HG03025 (cell line): ENCODE measurements around the gene GNAI2.
"Not testable (repeated sequence)": the region's sequence is repeated elsewhere in the genome, so short reads cannot be mapped to it uniquely, and the experiment has no call there.

ENCODE experiments used
- ATAC-seq: cut with Tn5 transposase; IDR thresholded peaks from one replicate; pipeline ENCODE4 v1.9.1; 2021; ENCODE audit warnings: mild to moderate bottlenecking, moderate library complexity; ENCODE audit not compliant: unreplicated experiment, low FRiP score

GNAI2 gene

DNA sequence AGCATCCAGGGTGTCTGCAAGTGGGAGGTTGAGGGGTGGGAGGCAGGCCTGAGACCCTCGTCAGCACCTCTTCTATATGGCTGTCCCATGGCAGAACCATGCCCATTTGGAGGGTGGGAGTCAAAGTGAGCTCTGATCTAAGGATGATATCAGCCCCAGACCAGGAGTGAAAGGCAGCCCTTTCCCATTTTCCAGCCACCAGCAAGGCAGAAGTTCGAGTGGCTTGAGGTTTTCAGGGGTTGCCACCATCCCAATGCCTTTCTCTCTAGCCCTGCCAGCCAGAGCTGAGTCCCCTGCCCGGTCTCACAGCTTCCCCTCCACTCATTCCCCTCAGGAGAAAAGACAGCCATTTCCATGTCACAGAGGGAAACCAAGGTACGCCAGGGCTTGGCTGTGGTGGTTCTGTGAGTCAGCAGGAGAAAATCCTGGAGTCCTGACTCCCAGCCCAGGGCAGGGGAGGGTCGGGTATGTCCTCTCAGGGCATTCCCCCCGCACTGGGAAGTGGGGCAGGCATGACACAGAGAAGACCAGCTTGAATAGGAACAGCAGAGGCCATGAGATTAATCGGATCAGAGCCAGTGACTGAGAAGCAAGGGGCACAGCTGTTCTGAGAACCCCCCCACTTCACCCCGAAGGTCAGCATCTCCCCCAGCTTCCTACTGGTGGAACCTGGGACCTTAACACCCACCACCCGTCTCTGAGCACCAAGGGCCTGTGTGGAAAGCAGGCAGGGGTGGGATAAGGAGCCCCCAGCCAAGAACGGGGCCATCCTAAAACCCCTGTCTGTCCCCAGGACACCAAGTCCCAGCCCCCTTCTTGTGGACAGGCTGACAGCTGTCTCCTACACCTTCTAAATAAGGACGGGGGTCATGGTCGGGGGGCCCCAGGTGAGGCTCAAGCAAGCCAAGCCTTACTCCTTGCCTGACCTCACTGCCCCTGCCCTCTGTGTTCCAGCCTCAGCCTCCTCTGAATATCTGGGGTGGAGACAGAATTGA lies 31.9 kb upstream of the GNAI2 start:
- ATAC-seq, result no peak

DNA sequence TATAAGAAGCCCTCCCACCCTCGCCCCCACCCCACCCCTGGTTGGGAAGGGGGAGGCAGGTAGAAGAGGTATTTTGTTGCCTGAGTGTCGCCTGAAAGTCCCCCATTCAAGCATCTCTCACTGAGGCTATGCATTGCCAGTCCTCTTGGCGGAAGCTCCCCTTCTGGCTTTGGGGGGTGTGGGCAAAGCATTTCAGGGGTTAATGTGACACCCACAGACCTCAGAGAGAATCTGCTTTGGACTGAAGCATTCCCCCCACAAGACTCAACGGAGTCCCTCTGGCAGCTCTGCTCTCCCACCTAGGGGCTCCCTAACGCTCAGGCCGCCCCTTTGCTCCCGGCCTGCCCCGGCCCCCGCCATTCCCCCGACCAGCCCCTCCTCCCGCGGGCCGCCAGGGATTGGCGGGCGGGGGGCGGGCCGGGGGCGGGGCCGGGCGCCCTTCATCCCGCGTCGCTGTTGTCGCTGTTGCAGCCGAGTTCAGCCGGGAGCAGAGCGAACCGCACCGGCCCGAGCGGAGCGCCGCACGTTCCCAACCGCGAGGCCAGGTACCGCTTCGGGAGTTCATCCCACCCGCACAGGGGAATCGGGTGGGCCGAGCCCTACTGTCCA lies 31.1 kb upstream of the GNAI2 start, which contains the start of gene SLC38A3:
Gene SLC38A3, plus strand, starts transcription at position 468 of the 609 bp plus-strand sequence. CDS start 8,929 bp downstream, outside the sequence.
- no peak for ATAC-seq

DNA sequence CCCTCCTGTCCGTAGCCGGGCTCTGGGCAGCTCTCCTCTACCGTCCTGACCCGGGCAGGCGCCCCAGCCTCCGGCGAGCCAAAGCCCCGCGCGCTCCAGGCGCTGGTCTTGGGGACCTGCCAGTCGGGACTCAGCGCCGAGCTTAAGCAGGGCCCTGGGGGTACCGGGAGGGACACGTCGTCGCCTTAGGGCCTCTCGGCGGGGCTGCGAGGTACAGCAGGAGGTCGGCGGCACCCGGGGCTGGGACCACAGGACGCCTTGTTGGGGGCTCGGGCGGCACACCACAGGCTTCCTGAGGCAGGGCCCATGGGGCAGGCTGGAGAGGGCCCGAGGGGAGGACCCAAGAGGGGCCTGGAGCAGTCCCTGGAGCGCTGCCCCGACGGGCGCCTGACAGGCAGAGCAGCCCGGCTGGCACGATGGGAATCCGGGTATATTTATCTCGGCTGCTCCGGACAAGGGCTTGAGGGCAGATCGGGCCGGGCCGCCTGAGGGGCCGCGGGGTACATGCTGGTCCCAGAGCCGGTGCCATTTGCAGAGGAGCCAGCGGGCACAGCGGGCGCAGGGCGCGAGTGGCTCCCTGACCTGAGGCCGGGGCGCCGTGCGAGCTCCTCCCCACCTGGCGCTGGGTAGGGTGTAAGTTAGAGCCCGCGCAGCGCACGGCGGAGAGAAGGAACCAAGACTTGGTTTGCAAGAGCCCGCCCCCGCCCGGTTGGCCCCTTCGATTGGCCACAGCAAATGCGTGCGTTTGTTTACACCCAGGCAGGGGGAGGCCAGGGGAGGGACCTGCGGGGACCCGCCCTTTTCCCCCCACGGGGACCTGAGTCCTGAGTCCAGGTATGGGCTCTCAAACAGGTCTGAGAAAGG lies 30.4 kb upstream of the GNAI2 start:
- ATAC-seq, result no peak

DNA sequence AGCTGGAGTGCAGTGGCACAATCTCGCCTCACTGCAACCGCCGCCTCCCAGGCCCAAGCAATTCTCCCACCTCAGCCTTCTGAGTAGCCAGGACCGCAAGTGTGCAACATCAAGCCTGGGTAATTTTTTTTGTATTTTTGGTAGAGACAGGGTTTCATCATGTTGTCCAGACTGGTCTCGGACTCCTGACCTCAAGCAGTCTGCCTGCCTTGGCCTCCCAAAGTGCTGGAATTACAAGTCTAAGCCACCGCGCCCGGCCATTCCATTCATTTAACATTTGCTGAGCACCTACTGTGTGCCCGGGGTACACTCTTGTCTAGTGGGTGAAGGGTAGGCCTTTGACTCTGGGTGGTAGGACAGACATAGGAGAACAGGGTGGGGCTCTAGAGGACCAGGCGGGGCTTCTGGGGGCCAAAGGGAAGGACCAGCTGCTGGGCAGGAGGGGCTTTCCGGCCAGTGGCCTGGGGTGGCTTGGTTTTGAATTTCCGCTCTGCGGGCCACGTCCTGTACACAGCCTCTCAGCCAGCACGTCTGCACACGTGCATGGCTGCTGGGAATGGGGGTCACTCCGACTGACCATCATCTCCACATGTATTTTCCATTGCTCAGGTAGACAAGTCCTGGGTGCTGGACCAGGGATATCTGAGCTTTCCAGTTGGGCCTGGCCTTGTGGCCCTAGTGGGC lies 28.5 kb upstream of the GNAI2 start:
- no peak for ATAC-seq

DNA sequence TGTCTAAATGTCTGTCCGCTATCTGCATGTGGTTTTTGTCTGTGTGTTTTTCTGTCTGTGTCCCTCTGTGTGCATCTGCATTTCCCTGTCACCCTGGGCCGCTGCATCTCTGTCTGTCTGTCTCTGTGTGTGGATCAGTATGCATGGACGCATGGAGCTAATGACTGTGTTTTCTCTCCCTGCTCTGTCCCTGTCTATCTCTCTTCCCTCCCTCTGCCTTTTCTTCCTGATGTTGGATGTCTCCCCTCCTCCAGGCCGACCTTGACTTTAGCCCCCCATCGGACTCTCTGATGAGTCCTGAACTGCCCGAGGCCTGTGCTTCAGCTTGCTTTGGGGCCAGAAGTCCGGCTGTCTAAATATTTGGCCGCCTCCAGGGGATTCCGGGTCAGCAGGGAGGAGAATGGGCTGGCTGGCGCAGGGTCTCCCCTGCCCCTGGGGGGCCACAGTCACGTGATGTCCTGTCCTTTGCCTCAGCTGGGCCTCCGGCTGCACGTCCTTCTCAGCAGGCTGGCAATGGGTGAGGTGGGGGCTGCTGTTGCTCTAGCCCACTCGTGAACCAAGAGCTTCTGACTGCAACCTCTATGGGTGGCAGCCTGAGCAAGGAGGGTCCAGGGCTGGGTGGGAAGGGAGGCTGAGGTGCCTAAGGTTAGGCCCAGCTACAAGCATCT lies 27.2 kb upstream of the GNAI2 start:
- no peak for ATAC-seq

DNA sequence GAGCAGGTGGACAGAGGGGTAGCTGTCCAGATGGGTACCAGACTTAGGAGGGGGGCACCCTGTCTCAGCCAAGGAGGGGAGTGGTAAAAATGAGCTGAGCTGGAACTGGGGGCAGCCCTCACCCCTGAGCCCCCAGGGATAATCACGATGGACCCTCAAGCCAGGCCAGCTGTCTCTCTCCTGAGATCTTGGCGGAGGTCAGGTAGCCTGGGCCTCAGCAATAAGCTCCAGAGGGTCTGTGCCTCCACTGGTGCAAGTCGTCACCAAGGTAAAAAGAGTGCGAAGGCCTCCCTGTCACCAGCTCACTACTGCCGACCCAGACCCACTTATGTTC lies 25.9 kb upstream of the GNAI2 start:
- no peak for ATAC-seq

DNA sequence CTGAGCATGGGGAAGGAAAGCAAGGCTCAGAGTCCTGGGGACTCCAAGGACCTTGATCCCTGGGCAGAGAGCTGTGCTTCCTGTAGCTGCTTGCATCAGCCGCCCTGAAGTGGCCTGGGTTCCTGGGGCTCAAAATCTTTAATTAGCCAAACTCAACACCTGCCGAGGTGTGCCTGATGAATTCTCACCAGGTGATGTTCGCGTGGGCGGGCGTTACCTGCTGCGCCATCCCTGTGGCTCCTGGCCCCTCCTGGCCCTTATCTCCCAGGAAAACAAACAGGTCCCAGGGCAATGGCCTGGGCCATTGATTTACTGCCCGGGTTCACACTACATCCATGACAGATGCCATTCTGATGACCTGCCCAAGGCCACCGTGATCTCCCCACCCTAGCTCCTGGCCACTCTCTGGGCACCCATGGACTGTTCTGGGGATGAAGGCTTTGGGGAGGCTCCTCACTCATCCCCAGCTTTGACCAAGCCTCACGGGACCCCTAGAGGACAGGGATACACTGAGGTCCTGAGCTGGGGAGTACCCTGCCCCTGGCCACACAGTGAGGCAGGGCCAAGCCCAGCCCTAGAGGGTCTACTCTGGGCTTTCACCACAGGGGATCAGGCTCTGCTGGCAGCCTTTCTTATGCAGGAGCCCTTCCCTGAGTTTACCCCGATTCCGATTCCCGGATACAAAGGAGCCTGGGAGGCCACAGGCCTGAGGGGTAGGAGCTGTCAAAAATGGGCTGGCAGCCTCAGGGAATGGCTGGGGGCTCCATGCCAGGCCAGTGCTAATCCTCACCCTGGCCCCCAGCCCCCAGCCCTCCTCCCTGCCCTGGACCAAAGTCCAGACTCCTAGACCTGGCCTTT lies 25.3 kb upstream of the GNAI2 start:
- ATAC-seq, result no peak

DNA sequence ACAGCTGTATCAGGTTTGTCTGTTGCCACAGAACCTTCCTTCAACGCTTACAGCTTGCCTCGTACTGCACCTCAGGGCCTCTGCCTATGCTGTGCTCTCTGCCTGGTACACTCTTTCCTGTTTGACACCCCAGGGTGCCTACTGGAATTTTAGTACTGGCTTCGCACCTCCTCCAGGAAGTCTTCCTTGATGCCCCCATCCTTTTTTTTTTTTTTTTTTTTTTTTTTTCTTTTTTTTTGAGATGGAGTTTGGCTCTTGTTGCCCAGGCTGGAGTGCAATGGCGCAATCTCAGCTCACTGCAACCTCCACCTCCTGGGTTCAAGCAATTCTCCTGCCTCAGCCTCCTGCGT lies 24.7 kb upstream of the GNAI2 start:
- not testable (repeated sequence) for ATAC-seq

DNA sequence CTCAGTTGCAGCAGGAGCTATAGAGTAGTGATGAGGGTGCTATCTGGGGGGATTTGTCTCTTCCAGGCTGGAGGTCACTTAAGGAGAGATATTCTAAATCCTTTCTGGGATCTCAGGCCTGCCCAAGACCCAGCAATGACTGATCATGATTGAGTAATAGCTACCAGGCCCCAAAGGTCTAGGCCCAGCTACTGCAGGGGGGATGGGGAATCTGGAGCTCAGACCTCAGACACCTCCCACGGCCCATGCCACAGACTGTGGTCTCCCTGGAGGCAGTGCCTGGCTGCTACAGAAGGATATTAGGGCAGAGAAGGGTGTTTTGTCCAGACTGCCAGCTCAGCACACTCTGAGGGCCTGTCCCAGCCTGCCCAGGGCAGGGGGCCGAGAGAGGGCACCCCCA lies 24.1 kb upstream of the GNAI2 start:
- ATAC-seq, result no peak

DNA sequence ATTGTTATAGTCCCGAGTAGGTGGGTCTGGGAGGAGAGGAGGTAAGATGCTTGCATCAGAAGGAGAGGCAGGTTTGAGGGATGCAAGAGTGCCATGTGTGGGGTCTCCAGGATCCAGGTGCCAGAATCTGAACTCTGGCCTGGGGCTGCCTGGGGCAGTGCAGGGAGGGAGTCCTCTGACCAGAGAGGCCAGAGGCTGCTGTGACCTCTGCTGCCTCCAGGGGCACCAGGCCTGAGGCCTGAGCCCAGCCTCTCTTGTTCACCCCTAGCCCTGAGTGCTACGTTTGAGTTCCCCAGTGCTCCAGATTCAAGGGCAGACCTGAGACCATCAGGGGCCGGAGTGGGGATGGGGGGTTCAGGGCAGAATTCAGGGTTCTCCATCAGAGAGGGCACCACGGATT lies 23.5 kb upstream of the GNAI2 start:
- no peak for ATAC-seq

DNA sequence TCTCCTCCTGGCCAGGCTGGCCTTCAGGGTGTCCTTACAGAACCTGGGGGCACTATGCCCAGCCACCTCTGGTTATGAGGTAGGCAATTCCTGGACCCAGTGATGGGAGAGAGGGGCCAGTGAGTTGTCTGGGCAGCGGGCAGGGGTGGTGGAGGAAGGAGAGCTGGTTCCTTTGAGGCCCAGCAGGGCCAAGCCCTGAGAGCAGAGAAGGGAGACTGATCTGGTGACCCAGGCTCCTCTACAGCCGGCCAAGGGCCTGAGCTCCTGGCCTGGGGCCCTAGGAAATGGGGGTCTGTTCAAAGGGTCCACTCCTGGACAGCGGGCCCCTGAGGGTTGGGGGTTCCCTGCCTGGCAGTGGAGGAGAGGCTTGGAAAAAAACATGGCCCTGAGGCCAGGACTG lies 23.0 kb upstream of the GNAI2 start:
- no peak for ATAC-seq

DNA sequence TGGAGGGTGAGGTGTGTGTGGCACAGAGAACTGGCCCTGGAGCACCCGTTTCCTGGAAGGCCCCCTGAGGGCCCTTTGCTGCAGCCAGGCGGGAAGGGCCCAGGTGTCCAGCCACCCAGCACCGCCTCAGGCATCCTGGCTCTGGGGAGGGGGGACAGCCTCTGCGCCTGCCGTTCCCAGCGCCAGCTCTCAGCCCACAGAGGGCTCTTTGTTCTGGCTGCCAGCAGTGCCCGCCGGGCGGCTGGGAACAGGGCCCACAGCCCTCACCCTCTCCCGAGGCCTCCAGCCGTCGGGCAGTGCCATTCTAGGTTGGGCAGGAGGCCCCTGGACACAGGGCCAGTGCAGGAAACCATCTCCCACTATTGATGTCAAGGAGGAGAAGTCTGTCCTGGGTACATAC lies 22.6 kb upstream of the GNAI2 start:
- ATAC-seq, result no peak

DNA sequence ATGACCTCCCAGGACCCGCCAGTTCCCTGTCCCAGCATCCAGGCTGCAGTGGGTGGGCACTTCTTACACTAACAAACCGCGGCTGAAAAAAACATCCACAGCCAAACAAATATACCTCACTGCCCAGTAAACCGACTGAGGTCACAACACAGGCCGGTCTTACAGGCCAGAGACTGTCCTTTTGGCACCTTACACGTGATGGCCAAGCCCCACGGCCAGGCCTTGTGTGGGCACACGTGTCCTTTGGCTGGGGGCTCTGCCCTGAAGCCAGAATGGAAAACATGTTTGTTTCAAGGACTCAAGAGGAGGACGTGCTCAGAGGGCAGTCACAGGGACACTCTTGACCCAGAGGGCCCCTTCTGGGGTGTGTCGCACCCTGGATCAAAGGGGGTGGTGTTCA lies 21.2 kb upstream of the GNAI2 start:
- no peak for ATAC-seq

DNA sequence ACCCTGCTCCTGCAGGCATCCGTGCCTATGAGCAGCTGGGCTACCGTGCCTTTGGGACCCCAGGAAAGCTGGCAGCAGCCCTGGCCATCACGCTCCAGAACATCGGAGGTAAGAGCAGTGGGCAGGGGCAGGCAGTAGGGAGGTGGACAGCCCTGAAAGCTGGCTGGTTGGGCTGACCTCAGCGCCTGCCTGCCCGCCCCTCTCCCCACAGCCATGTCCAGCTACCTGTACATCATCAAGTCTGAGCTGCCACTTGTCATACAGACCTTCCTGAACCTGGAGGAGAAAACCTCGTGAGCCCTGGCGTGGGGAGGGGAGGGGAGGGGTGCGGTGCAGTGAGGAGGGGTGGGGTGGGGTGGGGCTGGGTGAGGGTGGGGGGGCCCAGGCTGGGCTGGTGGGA lies 20.5 kb upstream of the GNAI2 start:
- ATAC-seq, result no peak

DNA sequence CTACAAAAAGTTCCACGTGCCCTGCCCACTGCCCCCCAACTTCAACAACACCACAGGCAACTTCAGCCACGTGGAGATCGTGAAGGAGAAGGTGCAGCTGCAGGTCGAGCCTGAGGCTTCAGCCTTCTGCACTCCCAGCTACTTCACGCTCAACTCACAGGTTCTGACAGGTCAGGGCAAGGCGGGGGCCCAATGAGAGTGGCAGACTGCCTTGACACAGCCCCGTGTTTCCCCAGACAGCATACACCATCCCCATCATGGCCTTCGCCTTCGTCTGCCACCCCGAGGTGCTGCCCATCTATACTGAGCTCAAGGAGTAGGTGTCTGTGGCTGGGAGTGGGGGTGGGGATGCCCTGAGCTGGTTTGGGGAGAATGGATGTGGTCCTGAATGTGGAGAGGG lies 18.3 kb upstream of the GNAI2 start:
- ATAC-seq, result no peak

DNA sequence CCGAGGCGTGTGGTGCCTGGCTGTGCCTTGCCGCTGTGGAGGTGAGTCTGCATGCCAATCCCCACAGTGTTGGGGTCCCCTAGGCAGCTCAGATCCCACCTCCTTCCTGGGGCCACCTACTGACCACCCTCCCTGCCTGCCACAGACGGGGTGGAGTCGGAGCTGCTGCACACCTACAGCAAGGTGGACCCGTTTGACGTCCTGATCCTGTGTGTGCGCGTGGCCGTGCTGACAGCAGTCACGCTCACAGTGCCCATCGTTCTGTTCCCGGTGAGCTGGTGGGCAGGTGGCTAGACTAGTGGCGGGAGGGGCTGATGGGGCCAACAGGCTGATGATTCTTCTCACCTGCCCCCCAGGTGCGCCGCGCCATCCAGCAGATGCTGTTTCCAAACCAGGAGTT lies 17.6 kb upstream of the GNAI2 start:
- no peak for ATAC-seq

DNA sequence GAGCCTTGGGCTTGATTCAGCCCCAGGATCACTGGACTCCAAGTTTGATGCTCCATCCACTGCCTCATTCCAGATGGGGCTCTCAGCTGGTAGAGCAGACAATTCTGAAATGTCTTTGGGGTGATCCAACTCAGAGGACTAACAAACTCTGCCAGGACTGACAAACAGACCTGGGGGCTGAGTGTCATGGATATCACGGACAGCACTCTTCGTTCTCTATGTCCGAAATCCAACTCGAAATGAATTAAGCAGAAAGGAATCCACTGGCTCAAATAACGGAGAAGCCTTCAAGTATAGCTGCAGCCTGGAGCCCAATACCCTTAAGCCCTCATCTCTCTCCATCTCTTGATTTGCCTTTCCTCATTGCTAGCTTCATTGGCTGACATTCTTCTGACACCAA lies 16.7 kb upstream of the GNAI2 start:
- ATAC-seq, result no peak

DNA sequence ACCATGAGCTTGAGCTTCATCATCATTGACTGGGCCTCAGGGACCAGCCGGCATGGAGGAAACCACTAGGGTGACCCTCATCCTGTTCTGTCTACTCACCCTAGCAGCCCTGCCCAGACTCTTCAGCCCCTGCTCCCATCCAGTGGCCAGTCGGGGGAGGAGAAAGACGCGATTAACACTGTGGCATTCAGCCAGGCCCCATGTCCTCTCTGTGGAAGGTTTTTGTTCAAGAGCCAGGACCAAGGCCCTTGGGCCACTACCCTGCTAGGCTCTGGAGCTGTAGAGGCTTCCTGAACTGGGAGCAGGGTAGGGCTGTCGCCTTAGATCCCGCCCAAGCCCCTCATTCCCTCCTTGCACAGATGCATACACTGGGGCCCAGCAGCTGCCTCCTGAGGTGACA lies 15.9 kb upstream of the GNAI2 start:
- no peak for ATAC-seq

DNA sequence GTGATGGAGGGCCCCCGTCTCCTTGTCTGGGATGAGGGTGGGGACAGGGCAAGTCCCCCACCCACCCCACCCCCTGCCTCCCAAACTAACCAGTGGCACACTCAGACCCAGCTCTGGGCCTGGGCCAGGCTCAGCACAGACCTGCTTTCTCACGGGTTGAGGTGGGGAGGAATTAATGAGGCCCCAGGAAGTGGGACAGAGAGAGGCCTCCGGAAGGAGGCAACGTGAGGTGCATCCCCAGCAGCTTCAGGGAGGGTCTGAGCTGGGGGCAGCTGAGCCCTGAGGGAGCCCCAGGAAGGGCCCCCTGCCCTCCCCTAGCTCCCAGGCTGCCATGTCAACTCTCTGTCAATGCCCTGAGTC lies 15.0 kb upstream of the GNAI2 start:
- no peak for ATAC-seq
